GM12872 (cell line): ENCODE data around the gene SYNE1.

Experiments used
- TF ChIP-seq, protein P1 (sequence below): IDR thresholded peaks from 3 replicates; pipeline ENCODE4 v1.5.1; 2011; ENCODE audit warnings: low read depth, mild to moderate bottlenecking, low read length, moderate library complexity; ENCODE audit not compliant: insufficient read depth

Gene SYNE1

DNA sequence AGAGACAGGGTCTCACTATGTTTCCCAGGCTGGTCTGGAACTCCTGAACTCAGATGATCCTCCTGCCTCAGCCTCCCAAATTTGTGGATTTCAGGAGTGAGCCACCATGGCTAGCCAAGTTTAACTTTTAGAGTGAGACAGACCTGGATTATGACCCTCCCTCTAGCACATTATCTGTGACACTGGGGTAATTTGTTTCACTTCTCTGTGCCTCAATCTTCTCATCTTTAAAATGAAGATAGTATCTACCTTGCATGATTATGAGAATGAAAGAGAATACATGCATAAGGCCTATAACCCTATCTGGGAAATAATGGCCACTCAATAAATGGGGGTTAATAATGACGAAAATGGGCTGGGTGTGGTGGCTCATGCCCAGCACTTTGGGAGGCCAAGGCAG is 373.6 kb downstream of the SYNE1 start:
- TF ChIP-seq, protein P1, sequence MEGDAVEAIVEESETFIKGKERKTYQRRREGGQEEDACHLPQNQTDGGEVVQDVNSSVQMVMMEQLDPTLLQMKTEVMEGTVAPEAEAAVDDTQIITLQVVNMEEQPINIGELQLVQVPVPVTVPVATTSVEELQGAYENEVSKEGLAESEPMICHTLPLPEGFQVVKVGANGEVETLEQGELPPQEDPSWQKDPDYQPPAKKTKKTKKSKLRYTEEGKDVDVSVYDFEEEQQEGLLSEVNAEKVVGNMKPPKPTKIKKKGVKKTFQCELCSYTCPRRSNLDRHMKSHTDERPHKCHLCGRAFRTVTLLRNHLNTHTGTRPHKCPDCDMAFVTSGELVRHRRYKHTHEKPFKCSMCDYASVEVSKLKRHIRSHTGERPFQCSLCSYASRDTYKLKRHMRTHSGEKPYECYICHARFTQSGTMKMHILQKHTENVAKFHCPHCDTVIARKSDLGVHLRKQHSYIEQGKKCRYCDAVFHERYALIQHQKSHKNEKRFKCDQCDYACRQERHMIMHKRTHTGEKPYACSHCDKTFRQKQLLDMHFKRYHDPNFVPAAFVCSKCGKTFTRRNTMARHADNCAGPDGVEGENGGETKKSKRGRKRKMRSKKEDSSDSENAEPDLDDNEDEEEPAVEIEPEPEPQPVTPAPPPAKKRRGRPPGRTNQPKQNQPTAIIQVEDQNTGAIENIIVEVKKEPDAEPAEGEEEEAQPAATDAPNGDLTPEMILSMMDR, result no peak

DNA sequence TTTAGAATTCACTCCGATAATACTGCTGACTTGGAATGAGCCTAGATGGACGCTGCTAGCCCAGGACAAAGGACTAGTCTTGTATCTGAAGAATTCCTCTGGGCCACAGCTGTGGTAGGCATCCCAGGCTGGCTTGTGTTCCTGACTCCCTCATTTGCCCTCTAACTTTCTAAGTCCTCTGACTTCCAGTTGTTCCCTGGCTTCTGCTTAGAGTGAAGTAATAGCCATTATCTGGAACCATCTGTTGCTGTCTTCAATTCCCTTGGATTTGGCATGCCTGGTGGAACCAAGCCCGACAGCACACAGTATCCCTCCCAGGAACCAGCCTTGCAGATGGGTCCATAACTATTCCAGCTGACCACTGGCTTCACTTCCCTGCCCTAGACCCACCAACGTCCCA is 376.0 kb downstream of the SYNE1 start:
- TF ChIP-seq, protein P1, result no peak

DNA sequence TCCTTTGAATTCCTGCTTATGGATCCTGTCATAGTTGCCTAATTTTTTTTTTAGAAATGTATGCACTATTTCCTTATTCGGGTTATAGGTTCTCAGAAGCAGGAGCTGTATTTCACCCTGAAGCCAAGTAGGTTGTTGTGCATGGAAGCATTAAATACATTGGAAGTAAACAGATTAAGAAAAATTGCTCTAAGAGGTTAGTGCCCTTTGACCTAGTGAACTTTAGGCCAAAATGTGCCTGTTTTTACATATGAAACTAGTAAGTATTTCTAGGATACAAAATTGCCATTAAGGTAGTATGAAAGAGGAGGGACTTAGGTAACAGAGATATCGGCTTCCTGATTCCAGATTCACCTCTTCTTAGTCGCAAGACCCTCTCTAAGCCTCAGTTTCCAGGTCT is 377.9 kb downstream of the SYNE1 start:
- TF ChIP-seq, protein P1, result no peak

DNA sequence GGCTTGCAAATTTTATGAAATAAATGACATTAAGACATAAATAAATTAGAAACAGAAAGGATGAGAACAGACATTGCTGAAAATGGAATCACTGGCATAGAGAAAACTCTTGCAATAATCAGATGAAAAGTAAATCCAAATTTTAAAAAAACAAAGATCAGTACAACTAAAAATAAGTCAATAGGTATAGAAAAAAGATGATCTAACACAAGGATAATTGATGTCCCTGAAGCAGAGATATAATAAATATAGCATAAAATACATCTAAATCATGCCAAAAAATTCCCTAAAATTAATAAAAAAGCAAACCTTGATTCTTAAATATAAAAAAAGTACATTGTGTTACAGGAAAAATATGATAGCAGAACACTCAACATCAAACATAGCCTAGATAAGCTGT is 379.6 kb downstream of the SYNE1 start:
- TF ChIP-seq, protein P1, result no peak

DNA sequence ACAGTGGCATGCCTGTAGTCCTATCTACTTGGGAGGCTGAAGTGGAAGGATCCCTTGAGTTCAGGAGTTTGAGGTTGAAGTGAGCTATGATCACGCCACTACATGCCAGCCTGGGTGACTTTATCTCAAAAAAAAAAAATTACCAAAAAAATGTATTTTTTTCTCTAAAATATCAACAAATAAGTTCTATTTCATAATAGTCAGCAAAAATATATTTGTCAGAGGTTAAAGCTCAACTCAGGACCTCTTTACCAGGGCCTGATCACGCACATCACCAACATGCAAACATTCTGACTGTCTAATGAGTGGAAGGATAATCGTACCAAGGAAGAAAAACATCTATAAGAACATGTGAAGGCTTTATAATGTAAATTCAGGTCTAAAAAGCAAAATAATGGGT is 387.0 kb downstream of the SYNE1 start:
- TF ChIP-seq, protein P1, result no peak

DNA sequence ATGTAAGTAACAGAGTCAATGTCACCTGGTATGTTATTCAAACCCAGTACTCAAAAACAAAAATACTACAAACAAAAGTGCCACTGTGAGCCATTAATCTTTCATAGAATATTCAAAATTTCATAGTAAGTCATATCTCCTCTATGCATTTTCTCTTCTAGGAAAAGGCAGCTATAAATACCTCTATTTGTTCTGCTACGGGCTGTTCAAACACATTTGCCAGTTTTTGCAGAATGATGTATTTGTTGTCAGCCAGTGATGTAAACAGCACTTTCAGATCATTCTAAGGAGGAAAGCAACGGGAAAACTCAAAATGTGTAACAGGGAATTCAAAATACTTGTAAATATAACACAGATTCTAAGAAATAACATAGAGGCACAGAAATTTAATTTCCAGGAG is 388.2 kb downstream of the SYNE1 start:
- TF ChIP-seq, protein P1, result no peak

DNA sequence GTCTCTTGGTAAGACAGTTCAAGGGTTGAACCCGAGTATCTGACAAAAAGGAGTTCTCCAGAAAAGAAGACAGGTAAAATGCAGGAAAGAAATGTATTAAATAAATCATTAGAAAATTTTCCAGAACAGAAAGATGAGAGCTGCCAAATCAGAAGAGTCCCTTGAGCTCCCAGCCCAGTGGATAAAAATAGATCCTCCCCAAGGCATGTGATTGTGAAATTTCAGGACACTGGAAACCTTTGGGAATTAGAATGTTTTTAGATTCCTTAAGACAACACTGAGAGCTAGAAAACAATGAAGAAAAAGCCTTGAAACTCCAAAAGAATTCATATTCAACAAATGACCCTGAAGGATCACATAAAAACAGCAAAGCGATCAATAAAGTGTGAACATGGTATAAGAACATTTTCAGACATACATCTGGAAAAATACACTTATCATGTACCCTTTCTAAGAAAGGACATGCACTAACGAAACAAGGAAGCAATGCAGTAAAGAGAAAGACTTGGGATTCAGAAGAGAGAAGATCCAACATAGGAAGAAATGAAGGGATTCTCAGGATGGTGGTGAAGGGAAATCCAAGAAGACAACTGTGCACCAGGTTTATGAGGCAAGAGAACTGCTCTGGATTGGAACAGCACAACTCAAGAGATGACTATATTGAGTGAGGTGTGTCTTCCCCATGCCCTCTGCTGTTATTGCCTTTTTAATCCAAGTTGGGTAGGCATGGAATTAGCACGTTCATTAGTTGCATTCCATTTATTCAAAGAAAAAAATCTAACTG is 390.4 kb downstream of the SYNE1 start:
- TF ChIP-seq, protein P1, result no peak
